ENCODE results near the gene S100A13. TPM values are rescaled to one million over a fixed set of nuclear protein-coding genes. Genes with fewer than 3 reads are reported as not detected.

S100A13 gene
- total RNA-seq, 1 experiment from 2014 or later = 74.0 TPM

GRCh38 chr1:153658400-153659174 is 31.3 kb upstream of the S100A13 start, which contains the start of gene SNAPIN:
Gene SNAPIN (plus strand): TSS chr1:153658703. CDS start chr1:153658744, 41 bp downstream.
- H3K4me1 ChIP-seq (replicated peaks) = peaks cover 9% of the 10 kb centered on the region; the same call in 1 of the 2 replicates
- no peaks in the 10 kb centered on the region for H3K27me3 ChIP-seq (replicated peaks)
- peak; percentile 89 to 91 for DNase-seq (ENCODE audit: low read depth in 1 of 2, low spot score in 2 of 2)
- no peak within 1 kb of the TSS; the same call in 1 of the 2 replicates for H3K27ac ChIP-seq
- H3K9me3 ChIP-seq (replicated peaks) = no peaks in the 10 kb centered on the region
- H3K36me3 ChIP-seq = peaks cover 42% of the 10 kb centered on the region
- peak within 1 kb of the TSS; percentile 79 for H3K4me3 ChIP-seq

- DNase-seq (ENCODE audit: low read depth in 1 of 2, low spot score in 2 of 2) = no peak
- Histone ChIP-seq H3K4me1 (replicated peaks) (peaks cover 9% of the 10 kb centered on the region; the same call in 1 of the 2 replicates), H3K9me3 (replicated peaks) (no peaks in the 10 kb centered on the region), H3K27ac (no peak overlapping the region), H3K36me3 (peaks cover 12% of the 10 kb centered on the region; the same call in 1 of the 2 replicates), H3K4me3 (no peak overlapping the region), H3K27me3 (replicated peaks) (no peaks in the 10 kb centered on the region)
These were observed 28.0 kb upstream of the S100A13 start for GRCh38 chr1:153655333-153655732.

DNA sequence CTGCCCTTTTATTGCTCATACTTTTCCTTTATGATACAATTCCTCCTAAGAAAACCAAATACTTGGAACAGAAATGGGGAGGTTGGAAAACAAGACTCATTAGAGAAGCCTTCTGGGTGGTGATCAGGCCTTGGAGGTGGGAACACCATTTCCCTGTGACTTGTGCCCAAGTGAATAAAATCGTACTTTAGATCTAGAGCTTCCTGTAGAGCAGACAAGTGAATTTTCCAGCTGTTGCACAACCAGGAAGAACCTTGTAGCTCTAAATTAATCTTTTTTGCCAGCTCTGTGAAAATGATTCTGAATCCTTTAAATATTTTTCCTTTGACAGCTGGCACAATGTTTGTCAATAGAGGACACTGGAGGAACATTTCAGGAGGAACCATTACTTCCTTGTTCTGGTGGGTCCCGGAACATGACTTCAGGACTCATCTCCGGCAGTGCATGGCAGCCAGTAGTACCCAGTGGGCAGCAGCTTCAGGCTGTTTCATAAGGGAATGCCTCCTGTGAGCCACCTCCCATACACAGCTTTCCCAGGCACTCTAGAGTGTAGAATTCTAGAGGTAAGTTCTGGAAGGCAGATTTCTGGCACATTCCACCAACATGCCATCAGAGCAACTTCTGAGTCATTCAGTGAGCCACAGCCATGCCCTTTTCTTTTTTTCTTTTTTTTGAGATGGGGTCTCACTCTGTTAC is 25.6 kb upstream of the S100A13 start:
- Histone ChIP-seq H3K27me3 (replicated peaks) (no peaks in the 10 kb centered on the region), H3K4me3 (no peak overlapping the region), H3K27ac (no peak overlapping the region), H3K9me3 (replicated peaks) (no peaks in the 10 kb centered on the region), H3K36me3 (no peaks in the 10 kb centered on the region; the same call in 1 of the 2 replicates), H3K4me1 (replicated peaks) (no peaks in the 10 kb centered on the region)
- no peak for DNase-seq (ENCODE audit: low read depth in 1 of 2, low spot score in 2 of 2)

DNA sequence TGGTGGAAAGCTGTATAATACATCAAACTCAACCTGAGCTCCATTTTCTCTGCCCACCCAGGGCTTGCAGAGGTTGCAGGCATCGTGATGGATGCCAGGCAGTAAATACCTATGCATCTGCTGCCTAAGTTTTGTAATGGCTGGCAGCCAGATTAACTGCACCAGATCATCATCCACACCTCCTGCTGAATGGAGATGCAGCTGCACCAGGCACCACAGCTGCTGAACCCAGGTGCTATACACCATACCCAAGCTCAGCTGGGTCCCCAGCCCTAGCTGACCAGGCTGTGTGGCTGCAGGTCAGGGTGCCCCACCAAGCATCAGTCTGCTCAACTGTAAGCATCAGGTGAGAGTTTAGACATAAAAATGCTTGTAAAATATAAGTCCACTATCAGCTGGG is 24.5 kb upstream of the S100A13 start:
- no peaks in the 10 kb centered on the region for H3K9me3 ChIP-seq (replicated peaks)
- no peak for DNase-seq (ENCODE audit: low read depth in 1 of 2, low spot score in 2 of 2)
- H3K36me3 ChIP-seq = peaks cover 8% of the 10 kb centered on the region
- H3K4me3 ChIP-seq = no peak overlapping the region
- H3K4me1 ChIP-seq (replicated peaks) = no peaks in the 10 kb centered on the region
- H3K27me3 ChIP-seq (replicated peaks) = no peaks in the 10 kb centered on the region
- no peak overlapping the region for H3K27ac ChIP-seq

DNA sequence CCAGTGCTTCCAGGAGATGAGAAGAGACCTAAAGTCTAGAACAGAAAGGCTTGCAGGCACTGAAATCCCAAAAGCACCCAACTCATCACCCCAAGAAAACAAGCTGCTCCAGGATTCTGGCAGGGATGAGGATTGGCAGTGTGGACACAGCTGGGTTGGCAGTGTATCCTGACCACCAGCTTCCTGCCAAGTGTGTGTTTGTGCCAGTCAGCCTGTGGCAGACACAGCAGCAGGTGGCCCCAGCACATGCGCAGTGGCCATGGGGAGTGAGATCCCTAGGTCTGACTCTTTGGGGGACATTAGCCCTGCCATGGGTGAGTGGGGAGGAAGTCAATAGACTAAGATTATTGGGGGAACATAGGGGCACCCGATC is 22.5 kb upstream of the S100A13 start:
- no peaks in the 10 kb centered on the region for H3K9me3 ChIP-seq (replicated peaks)
- no peak overlapping the region for H3K4me3 ChIP-seq
- H3K4me1 ChIP-seq (replicated peaks) = no peaks in the 10 kb centered on the region
- no peaks in the 10 kb centered on the region for H3K27me3 ChIP-seq (replicated peaks)
- H3K36me3 ChIP-seq = peaks cover 28% of the 10 kb centered on the region
- DNase-seq (ENCODE audit: low read depth in 1 of 2, low spot score in 2 of 2) = no peak
- no peak overlapping the region for H3K27ac ChIP-seq

DNA sequence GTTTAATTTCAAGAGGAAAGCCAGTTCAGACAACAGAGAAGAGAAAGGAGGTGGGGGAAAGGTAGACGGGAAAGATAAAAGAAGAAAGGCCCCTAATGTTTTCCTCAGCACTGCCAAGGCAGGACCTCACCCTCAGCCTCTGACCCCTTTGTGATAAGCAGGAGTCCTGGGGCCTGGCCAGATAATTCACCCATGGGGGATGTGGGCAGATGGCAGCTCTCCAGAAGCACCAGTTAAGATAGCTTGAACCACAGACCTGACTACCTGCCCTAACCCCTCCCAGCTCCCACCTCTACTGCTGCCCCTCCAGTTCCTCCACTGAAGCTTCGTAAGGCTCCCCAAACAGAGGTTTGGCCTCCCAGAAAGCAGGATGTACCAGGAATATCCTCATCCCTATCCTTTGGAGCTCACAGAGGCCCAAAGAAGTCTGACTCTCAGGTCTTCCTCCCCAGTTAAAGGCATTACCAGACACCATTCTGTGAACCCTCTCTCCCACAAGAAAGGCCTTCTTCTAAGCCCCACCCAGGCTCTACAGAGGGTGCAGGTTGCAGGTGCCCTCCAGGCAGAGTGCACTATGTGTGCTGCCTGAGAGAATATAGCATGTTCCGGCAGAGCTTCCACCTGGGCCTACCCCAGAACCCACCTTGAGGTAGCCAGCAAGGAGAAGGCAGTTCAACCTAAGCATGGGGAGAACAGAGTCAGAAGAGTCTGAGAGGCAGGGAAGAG is 22.0 kb upstream of the S100A13 start:
- Histone ChIP-seq H3K9me3 (replicated peaks) (no peaks in the 10 kb centered on the region), H3K27ac (no peak overlapping the region), H3K36me3 (peaks cover 33% of the 10 kb centered on the region), H3K4me3 (no peak overlapping the region), H3K27me3 (replicated peaks) (no peaks in the 10 kb centered on the region), H3K4me1 (replicated peaks) (no peaks in the 10 kb centered on the region)
- no peak for DNase-seq (ENCODE audit: low read depth in 1 of 2, low spot score in 2 of 2)

- H3K4me3 ChIP-seq = no peak overlapping the region
- H3K36me3 ChIP-seq = peaks cover 45% of the 10 kb centered on the region
- no peak overlapping the region for H3K27ac ChIP-seq
- no peaks in the 10 kb centered on the region for H3K27me3 ChIP-seq (replicated peaks)
- H3K4me1 ChIP-seq (replicated peaks) = no peaks in the 10 kb centered on the region
- no peaks in the 10 kb centered on the region for H3K9me3 ChIP-seq (replicated peaks)
- no peak for DNase-seq (ENCODE audit: low read depth in 1 of 2, low spot score in 2 of 2)
These were observed 20.8 kb upstream of the S100A13 start for GRCh38 chr1:153648000-153648643.

DNA sequence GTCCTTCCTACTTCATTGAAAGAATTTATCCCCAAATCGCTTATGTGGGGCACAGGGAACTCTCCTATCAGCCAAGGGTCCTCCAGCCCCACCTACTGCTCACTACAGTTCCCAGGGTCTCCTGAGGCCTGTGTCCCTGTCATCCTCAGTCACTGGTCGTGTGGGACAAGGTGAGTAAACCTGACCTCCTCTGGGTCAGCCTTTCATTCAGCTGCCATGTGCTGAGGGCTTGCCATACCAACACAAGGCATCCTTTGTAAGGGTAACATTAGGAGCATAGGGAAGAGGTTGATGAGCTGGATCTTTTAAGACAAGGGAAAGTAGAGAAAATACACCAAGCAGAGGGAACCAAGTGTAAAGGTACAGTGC is 20.0 kb upstream of the S100A13 start:
- Histone ChIP-seq H3K36me3 (peaks cover 53% of the 10 kb centered on the region), H3K27me3 (replicated peaks) (no peaks in the 10 kb centered on the region), H3K4me1 (replicated peaks) (no peaks in the 10 kb centered on the region), H3K4me3 (no peak overlapping the region), H3K27ac (no peak overlapping the region), H3K9me3 (replicated peaks) (no peaks in the 10 kb centered on the region)
- no peak for DNase-seq (ENCODE audit: low read depth in 1 of 2, low spot score in 2 of 2)

DNA sequence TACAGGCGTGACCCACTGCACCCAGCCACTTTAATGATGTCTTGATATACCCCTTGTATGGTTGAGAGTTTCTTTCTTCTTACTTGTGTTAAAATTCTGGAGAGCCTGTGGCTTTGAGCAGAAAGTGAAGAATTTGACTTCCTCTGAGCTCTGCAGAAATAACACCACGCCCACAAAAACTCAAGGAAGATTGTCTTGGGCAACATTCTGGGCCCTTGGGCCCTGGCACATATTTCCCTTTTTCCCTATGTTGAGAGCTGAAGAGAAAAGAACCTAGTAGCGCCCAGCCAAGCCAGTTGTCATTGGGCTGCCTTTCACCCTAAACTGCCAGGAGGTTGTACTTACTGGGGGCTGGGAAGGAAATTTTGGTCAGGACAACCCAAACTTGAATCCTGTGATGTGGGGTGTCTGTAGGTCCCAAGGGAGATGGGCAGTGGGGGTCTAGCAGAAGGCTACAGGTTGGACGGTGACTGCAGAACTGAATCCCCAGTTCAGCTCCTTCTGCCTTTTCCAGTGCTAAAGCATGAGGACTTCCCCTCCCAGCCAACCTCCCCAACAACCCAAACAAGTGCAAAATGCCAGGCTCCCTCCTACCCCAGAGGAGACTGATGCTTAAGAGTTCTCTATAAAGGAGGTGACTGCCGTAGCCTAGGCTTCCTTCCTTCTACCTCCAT is 19.5 kb upstream of the S100A13 start:
- DNase-seq (ENCODE audit: low read depth in 1 of 2, low spot score in 2 of 2) = no peak
- Histone ChIP-seq H3K27ac (no peak overlapping the region), H3K9me3 (replicated peaks) (no peaks in the 10 kb centered on the region), H3K36me3 (peaks cover 58% of the 10 kb centered on the region), H3K4me3 (no peak overlapping the region), H3K27me3 (replicated peaks) (no peaks in the 10 kb centered on the region), H3K4me1 (replicated peaks) (no peaks in the 10 kb centered on the region)

GRCh38 chr1:153643816-153644215 is 16.5 kb upstream of the S100A13 start:
- no peak overlapping the region for H3K4me3 ChIP-seq
- peaks cover 88% of the 10 kb centered on the region for H3K36me3 ChIP-seq
- no peaks in the 10 kb centered on the region for H3K4me1 ChIP-seq (replicated peaks)
- no peak overlapping the region for H3K27ac ChIP-seq
- DNase-seq (ENCODE audit: low read depth in 1 of 2, low spot score in 2 of 2) = no peak
- no peaks in the 10 kb centered on the region for H3K9me3 ChIP-seq (replicated peaks)
- H3K27me3 ChIP-seq (replicated peaks) = no peaks in the 10 kb centered on the region

DNA sequence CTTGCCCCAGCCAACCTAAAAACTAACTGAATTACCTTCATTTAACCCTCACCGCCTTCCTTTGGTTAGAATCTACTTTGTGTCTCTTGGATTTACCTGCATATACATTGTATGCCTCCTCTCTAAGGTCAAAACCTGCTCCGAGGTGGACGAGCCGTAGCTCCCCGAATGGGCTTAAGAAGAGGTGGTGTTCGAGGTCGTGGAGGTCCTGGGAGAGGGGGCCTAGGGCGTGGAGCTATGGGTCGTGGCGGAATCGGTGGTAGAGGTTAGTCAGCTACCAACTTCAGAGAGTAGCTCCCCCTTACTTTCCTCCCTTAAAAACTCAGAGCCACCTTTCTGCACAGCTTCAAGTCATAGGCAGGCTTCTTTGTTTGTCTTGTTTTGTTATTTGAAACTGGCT is 15.8 kb upstream of the S100A13 start:
- Histone ChIP-seq H3K27ac (no peak overlapping the region), H3K36me3 (peaks cover 95% of the 10 kb centered on the region), H3K4me3 (no peak overlapping the region), H3K4me1 (replicated peaks) (no peaks in the 10 kb centered on the region), H3K27me3 (replicated peaks) (no peaks in the 10 kb centered on the region), H3K9me3 (replicated peaks) (no peaks in the 10 kb centered on the region)
- no peak for DNase-seq (ENCODE audit: low read depth in 1 of 2, low spot score in 2 of 2)

DNA sequence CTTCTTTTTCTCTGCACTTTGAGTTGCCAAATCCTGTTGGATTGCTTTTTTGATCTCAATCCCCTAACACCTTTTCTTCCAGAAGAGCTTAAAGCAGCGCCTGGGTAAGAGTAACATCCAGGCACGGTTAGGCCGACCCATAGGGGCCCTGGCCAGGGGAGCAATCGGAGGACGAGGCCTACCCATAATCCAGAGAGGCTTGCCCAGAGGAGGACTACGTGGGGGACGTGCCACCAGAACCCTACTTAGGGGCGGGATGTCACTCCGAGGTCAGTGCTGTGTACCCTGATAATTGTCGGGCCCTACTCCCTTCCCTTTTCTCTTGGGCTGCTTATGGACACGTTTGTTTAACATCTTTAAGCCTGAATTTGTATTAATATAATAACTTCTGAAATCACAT is 14.9 kb upstream of the S100A13 start:
- no peaks in the 10 kb centered on the region for H3K4me1 ChIP-seq (replicated peaks)
- no peak overlapping the region for H3K27ac ChIP-seq
- DNase-seq (ENCODE audit: low read depth in 1 of 2, low spot score in 2 of 2) = no peak
- H3K27me3 ChIP-seq (replicated peaks) = no peaks in the 10 kb centered on the region
- H3K4me3 ChIP-seq = no peak overlapping the region
- H3K9me3 ChIP-seq (replicated peaks) = no peaks in the 10 kb centered on the region
- peaks cover 100% of the 10 kb centered on the region for H3K36me3 ChIP-seq

GRCh38 chr1:153640861-153641260 is 13.6 kb upstream of the S100A13 start:
- peaks cover 100% of the 10 kb centered on the region for H3K36me3 ChIP-seq

More at GRCh38 chr1:153640861-153641260, 13.6 kb upstream of the S100A13 start:
- no peaks in the 10 kb centered on the region for H3K4me1 ChIP-seq (replicated peaks)
- no peak overlapping the region for H3K27ac ChIP-seq
- H3K9me3 ChIP-seq (replicated peaks) = no peaks in the 10 kb centered on the region
- H3K27me3 ChIP-seq (replicated peaks) = no peaks in the 10 kb centered on the region
- DNase-seq (ENCODE audit: low read depth in 1 of 2, low spot score in 2 of 2) = no peak
- no peak overlapping the region for H3K4me3 ChIP-seq
